MM.1S (cell line): Measurements from ENCODE around the gene LDLR.
A peak's percentile ranks its signal among the peaks of the same experiment; 100 is the strongest.
"Not testable (repeated sequence)": the region's sequence is repeated elsewhere in the genome, so short reads cannot be mapped to it uniquely, and the experiment has no call there.

Experiments used
- DNase-seq: peaks from one replicate; pipeline ENCODE4 v3.0.0-alpha.2; 2015
- H2AFZ ChIP-seq: fragments of 300-600 bp; sonication (generic); 2 replicates; pipeline ENCODE4 v1.6.0; 2016; ENCODE audit warnings: antibody characterized with exemption, low read length
- H3F3A ChIP-seq: fragments of 300-600 bp; sonication (generic); 2 replicates; pipeline ENCODE4 v1.6.1; 2016; ENCODE audit warnings: mild to moderate bottlenecking, antibody characterized with exemption, low read length, moderate library complexity, mixed read lengths; ENCODE audit not compliant: insufficient read depth
- H3K27ac ChIP-seq: fragments of 300-600 bp; sonication (generic); 2 replicates; pipeline ENCODE4 v1.5.1; 2016; ENCODE audit warnings: mild to moderate bottlenecking, low read length
- H3K27me3 ChIP-seq: fragments of 300-600 bp; sonication (generic); replicated peaks from 2 replicates; pipeline ENCODE4 v1.6.0; 2016; ENCODE audit warnings: low read length; ENCODE audit not compliant: insufficient read depth
- H3K36me3 ChIP-seq: fragments of 300-600 bp; sonication (generic); replicated peaks from 2 replicates; pipeline ENCODE4 v1.6.1; 2016; ENCODE audit warnings: mild to moderate bottlenecking, low read length, mixed read lengths; ENCODE audit not compliant: insufficient read depth
- H3K4me1 ChIP-seq: fragments of 300-600 bp; sonication (generic); 2 replicates; pipeline ENCODE4 v1.6.1; 2016; ENCODE audit warnings: low read length, mixed read lengths
- H3K4me2 ChIP-seq: fragments of 300-600 bp; sonication (generic); 2 replicates; pipeline ENCODE4 v1.6.0; 2016; ENCODE audit warnings: low read depth, low read length
- H3K4me3 ChIP-seq: fragments of 300-600 bp; sonication (generic); 2 replicates; pipeline ENCODE4 v1.5.1; 2016; ENCODE audit warnings: low read length, mixed read lengths
- H3K79me2 ChIP-seq: fragments of 300-600 bp; sonication (generic); 2 replicates; pipeline ENCODE4 v1.6.1; 2016; ENCODE audit warnings: mixed run types, low read length, mixed read lengths
- H3K9ac ChIP-seq: fragments of 300-600 bp; sonication (generic); 2 replicates; pipeline ENCODE4 v1.6.1; 2016; ENCODE audit warnings: low read length, mixed read lengths
- H3K9me2 ChIP-seq: fragments of 300-600 bp; sonication (generic); replicated peaks from 2 replicates; pipeline ENCODE4 v1.6.1; 2016; ENCODE audit warnings: mild to moderate bottlenecking, low read length, mixed read lengths; ENCODE audit not compliant: insufficient read depth
- H3K9me3 ChIP-seq: fragments of 300-600 bp; sonication (generic); replicated peaks from 2 replicates; pipeline ENCODE4 v1.6.1; 2016; ENCODE audit warnings: mild to moderate bottlenecking, low read length, mixed read lengths; ENCODE audit not compliant: insufficient read depth
- H4K20me1 ChIP-seq: fragments of 300-600 bp; sonication (generic); 2 replicates; pipeline ENCODE4 v1.6.1; 2016; ENCODE audit warnings: mild to moderate bottlenecking, low read length, moderate library complexity, mixed read lengths; ENCODE audit not compliant: insufficient read depth
- CTCF ChIP-seq: fragments of 300-600 bp; sonication (generic); IDR thresholded peaks from 2 replicates; pipeline ENCODE4 v1.5.1; 2016; ENCODE audit warnings: antibody characterized with exemption, low read length, mixed read lengths
- EZH2 ChIP-seq: fragments of 300-600 bp; sonication (generic); optimal IDR thresholded peaks from 2 replicates; pipeline ENCODE3; 2017; ENCODE audit warnings: low read depth, mild to moderate bottlenecking, antibody characterized with exemption, low read length, mixed read lengths
- EZH2phosphoT487 ChIP-seq: fragments of 300-600 bp; sonication (generic); IDR thresholded peaks from 2 replicates; pipeline ENCODE4 v1.6.1; 2018; ENCODE audit warnings: antibody characterized with exemption, low read length

The LDLR gene

GRCh38 chr19:11177592-11177991 lies 88.3 kb downstream of the LDLR start:
- no peaks in the 10 kb centered on the region for H3K27me3 ChIP-seq
- peaks cover 8% of the 10 kb centered on the region; the same call in 1 of the 2 replicates for H3F3A ChIP-seq
- no peaks in the 10 kb centered on the region for H3K79me2 ChIP-seq
- H3K27ac ChIP-seq, result no peak overlapping the region
- H3K4me3 ChIP-seq, result no peak overlapping the region
- H3K36me3 ChIP-seq, result no peaks in the 10 kb centered on the region
- DNase-seq, result no peak
- no peak overlapping the region for H3K9ac ChIP-seq
- no peaks in the 10 kb centered on the region for H3K9me3 ChIP-seq
- no peak overlapping the region for H3K4me2 ChIP-seq
- H3K4me1 ChIP-seq, result peaks cover 10% of the 10 kb centered on the region; the same call in 1 of the 2 replicates
- no peaks in the 10 kb centered on the region for H3K9me2 ChIP-seq
- H2AFZ ChIP-seq, result no peak overlapping the region
- TF ChIP-seq CTCF (no peak), EZH2 (no peak), EZH2phosphoT487 (no peak)
- no peaks in the 10 kb centered on the region for H4K20me1 ChIP-seq

GRCh38 chr19:11179145-11179465 lies 89.8 kb downstream of the LDLR start:
- peak overlapping the region; percentile 63; the same call in 1 of the 2 replicates for H3K4me2 ChIP-seq
- not testable (repeated sequence) for H3K27me3 ChIP-seq, H3K79me2 ChIP-seq, DNase-seq, H3K9me3 ChIP-seq, H3K4me1 ChIP-seq, H3K4me3 ChIP-seq, H3K27ac ChIP-seq, H2AFZ ChIP-seq, H4K20me1 ChIP-seq, H3K9me2 ChIP-seq, H3K9ac ChIP-seq, H3F3A ChIP-seq, H3K36me3 ChIP-seq

DNA sequence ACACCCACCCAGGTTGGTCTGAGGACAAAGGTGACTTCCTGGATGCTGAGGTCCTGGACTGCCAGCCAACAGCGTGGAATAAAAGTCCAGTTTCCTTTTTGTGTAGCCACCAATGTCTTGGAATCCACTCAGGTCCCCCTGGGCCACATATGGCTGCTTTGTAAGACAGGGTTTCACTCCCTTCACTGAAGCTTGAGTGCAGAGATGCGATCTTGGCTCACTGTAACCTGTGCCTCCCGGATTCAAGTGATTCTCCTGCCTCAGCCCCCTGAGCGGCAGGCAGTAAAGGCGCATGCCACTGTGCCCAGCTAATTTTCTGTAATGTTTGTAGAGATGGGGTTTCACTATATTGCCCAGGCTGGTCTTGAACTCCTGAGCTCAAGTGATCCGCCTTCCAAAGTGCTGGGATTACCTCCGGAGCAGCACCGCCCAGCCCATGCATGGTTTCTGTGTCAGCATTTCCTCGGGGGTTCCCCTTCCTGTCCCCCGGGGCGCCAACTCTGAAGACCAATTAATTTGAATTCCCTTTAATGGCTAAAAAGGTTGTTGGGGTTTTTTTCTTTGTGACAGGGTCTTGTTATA lies 90.5 kb downstream of the LDLR start:
- Histone ChIP-seq H3K4me1 (peaks cover 10% of the 10 kb centered on the region; the same call in 1 of the 2 replicates), H2AFZ (peak overlapping the region; percentile 81), H3K4me2 (peak overlapping the region; percentile 63), H3K36me3 (no peaks in the 10 kb centered on the region), H3K79me2 (no peaks in the 10 kb centered on the region), H3K9me2 (no peaks in the 10 kb centered on the region), H3K9me3 (no peaks in the 10 kb centered on the region), H3K27me3 (no peaks in the 10 kb centered on the region), H3K9ac (peak overlapping the region; percentile 35; the same call in 1 of the 2 replicates), H3F3A (peaks cover 8% of the 10 kb centered on the region; the same call in 1 of the 2 replicates), H3K4me3 (peak overlapping the region; percentile 35), H4K20me1 (no peaks in the 10 kb centered on the region), H3K27ac (peak overlapping the region; percentile 41; the same call in 1 of the 2 replicates)
- peak; percentile 74 for DNase-seq
- TF ChIP-seq EZH2 (no peak), CTCF (no peak), EZH2phosphoT487 (no peak)

- H3K27ac ChIP-seq, result no peak overlapping the region
- no peaks in the 10 kb centered on the region for H3K9me2 ChIP-seq
- no peaks in the 10 kb centered on the region for H3K79me2 ChIP-seq
- peaks cover 8% of the 10 kb centered on the region; the same call in 1 of the 2 replicates for H3F3A ChIP-seq
- no peaks in the 10 kb centered on the region for H4K20me1 ChIP-seq
- H2AFZ ChIP-seq, result peak overlapping the region; percentile 81
- peak overlapping the region; percentile 63; the same call in 1 of the 2 replicates for H3K4me2 ChIP-seq
- no peak for DNase-seq
- TF ChIP-seq EZH2, result no peak
- TF ChIP-seq CTCF, result no peak
- TF ChIP-seq EZH2phosphoT487, result no peak
- no peaks in the 10 kb centered on the region for H3K27me3 ChIP-seq
- no peak overlapping the region for H3K9ac ChIP-seq
- no peaks in the 10 kb centered on the region for H3K36me3 ChIP-seq
- no peaks in the 10 kb centered on the region for H3K9me3 ChIP-seq
- H3K4me1 ChIP-seq, result peaks cover 10% of the 10 kb centered on the region; the same call in 1 of the 2 replicates
- H3K4me3 ChIP-seq, result no peak overlapping the region
Measured at GRCh38 chr19:11180346-11180745, 91.1 kb downstream of the LDLR start.

- not testable (repeated sequence) for H3K9me2 ChIP-seq, DNase-seq, H3K36me3 ChIP-seq, H3K4me3 ChIP-seq, H3K4me1 ChIP-seq, H3K79me2 ChIP-seq, H3K4me2 ChIP-seq, H2AFZ ChIP-seq, H3K9ac ChIP-seq, H4K20me1 ChIP-seq, H3K27ac ChIP-seq, H3K27me3 ChIP-seq, H3K9me3 ChIP-seq, H3F3A ChIP-seq
Measured at GRCh38 chr19:11180975-11181374, 91.7 kb downstream of the LDLR start.
